Aorta (tissue), 5 donors: ENCODE results near the gene DYDC2. TPM values are rescaled to one million over a fixed set of nuclear protein-coding genes. Genes with fewer than 3 reads are reported as not detected.
"Not testable (repeated sequence)": the region's sequence is repeated elsewhere in the genome, so short reads cannot be mapped to it uniquely, and the experiment has no call there.

Experiments
- ATAC-seq: fragments of 200-7000 bp; cut with Tn5 transposase; one replicate; pipeline ENCODE4 v1.9.1; 2022; ENCODE audit warnings: moderate library complexity; ENCODE audit not compliant: low FRiP score
- DNase-seq, 2 donors: peaks; one replicate each; pipeline ENCODE4 v3.0.0-alpha.2; 2020
- H3K27ac ChIP-seq, 2 donors: one replicate each; pipeline ENCODE4 v1.5.1; 2013; ENCODE audit warnings: low read length in 2 of 2, mild to moderate bottlenecking in 2 of 2, moderate library complexity in 2 of 2, control low read depth in 1 of 2, inconsistent platforms in 1 of 2, low read depth in 1 of 2
- H3K27me3 ChIP-seq, 2 donors: one replicate each; pipeline ENCODE4 v1.6.1; 2013; ENCODE audit warnings: control low read depth in 1 of 2, low read length in 1 of 2, mild to moderate bottlenecking in 1 of 2, moderate library complexity in 1 of 2; ENCODE audit not compliant: insufficient read depth in 2 of 2, control insufficient read depth in 1 of 2
- H3K36me3 ChIP-seq, 2 donors: one replicate each; pipeline ENCODE4 v1.6.1; 2013; ENCODE audit warnings: control low read depth in 1 of 2, low read length in 1 of 2, mild to moderate bottlenecking in 1 of 2; ENCODE audit not compliant: insufficient read depth in 2 of 2, control insufficient read depth in 1 of 2
- H3K4me1 ChIP-seq, 2 donors: one replicate each; pipeline ENCODE4 v1.6.1; 2013; ENCODE audit warnings: low read length in 2 of 2, control low read depth in 1 of 2, mild to moderate bottlenecking in 1 of 2, moderate library complexity in 1 of 2; ENCODE audit not compliant: insufficient read depth in 2 of 2, control insufficient read depth in 1 of 2
- H3K4me3 ChIP-seq, 2 donors: one replicate each; pipeline ENCODE4 v1.5.1; 2013; ENCODE audit warnings: low read length in 2 of 2, control low read depth in 1 of 2, mild to moderate bottlenecking in 1 of 2
- H3K9me3 ChIP-seq: one replicate; pipeline ENCODE4 v1.6.1; 2013; ENCODE audit warnings: mild to moderate bottlenecking, low read length; ENCODE audit not compliant: control insufficient read depth
- WGBS, 2 donors: extraction: QIAGEN DNeasy Blood & Tissue Kit; methylation state at CpG; one replicate each; pipeline ENCODE4 v1.1.7; 2013; 5-methylcytosine and 5-hydroxymethylcytosine counted together
- intact Hi-C, 2 donors: fragments of 100-400 bp; cut with DNase I; formaldehyde crosslinking; loops; one replicate each; pipeline versions ENCODE4 v1.14.2 to v1.15.0; 2022
- polyA plus RNA-seq, 2 donors: library from polyadenylated mRNA; stranded (reverse); fragments of 200-250 nt; gene quantifications; one replicate each; pipeline ENCODE4 v1.2.3, GENCODE V29; 2013
- total RNA-seq, 2 donors: library from RNA; stranded (reverse); fragmentation: NEBNext Ultra II Directional; extraction: Animal tissue kit (Norgen Biotek cat#: 25700); gene quantifications; one replicate each; pipeline ENCODE4 v1.2.1, GENCODE V29; 2021
- donor health status: healthy with polysubstance abuse.
- donor health status: Bipolar disorder and iron deficiency.
- donor health status: DM: no; HTN: no; CAD: no.
- donor health status: DM: no; HTN: no; CAD: no.
- donor health status: DM: yes; HTN: yes; CAD: no.

Gene DYDC2
- total and polyA plus RNA-seq, 4 donors: not detected

- no peak for ATAC-seq
- intact Hi-C loops: no loop called here
- Histone ChIP-seq H3K4me1 (no peaks in the 10 kb centered on the region), H3K9me3 (no peaks in the 10 kb centered on the region), H3K27me3 (no peaks in the 10 kb centered on the region), H3K36me3 (no peaks in the 10 kb centered on the region), H3K4me3 (no peak overlapping the region), H3K27ac (no peak overlapping the region)
- 88 to 91% methylated on average over 5 of the region's 5 CpGs for WGBS, 2 donors
- DNase-seq: no peak
Measured at GRCh38 chr10:80412486-80412885, 55.9 kb downstream of the DYDC2 start.

- no peaks in the 10 kb centered on the region for H3K4me1 ChIP-seq
- DNase-seq: no peak
- no peaks in the 10 kb centered on the region for H3K27me3 ChIP-seq
- 58 to 67% methylated on average over 12 of the region's 12 CpGs for WGBS, 2 donors
- H3K36me3 ChIP-seq: no peaks in the 10 kb centered on the region
- H3K27ac ChIP-seq: no peak overlapping the region
- H3K4me3 ChIP-seq: no peak overlapping the region
- no peaks in the 10 kb centered on the region for H3K9me3 ChIP-seq
- ATAC-seq: no peak
- intact Hi-C loops: no loop called here
Measured at GRCh38 chr10:80413271-80413996, 56.9 kb downstream of the DYDC2 start.

GRCh38 chr10:80414142-80414895 is 57.7 kb downstream of the DYDC2 start:
- WGBS, 2 donors: 85 to 93% methylated on average over 7 of the region's 7 CpGs
- DNase-seq (no peak), ATAC-seq (no peak)
- H3K4me1 ChIP-seq: no peaks in the 10 kb centered on the region
- no peak overlapping the region for H3K4me3 ChIP-seq
- H3K9me3 ChIP-seq: no peaks in the 10 kb centered on the region
- no peaks in the 10 kb centered on the region for H3K36me3 ChIP-seq
- no peak overlapping the region for H3K27ac ChIP-seq
- H3K27me3 ChIP-seq: no peaks in the 10 kb centered on the region
- intact Hi-C loops: no loop called here

GRCh38 chr10:80415734-80416478 is 59.3 kb downstream of the DYDC2 start:
- ATAC-seq (no peak), DNase-seq (no peak)
- Histone ChIP-seq H3K4me1 (no peaks in the 10 kb centered on the region), H3K36me3 (no peaks in the 10 kb centered on the region), H3K27ac (no peak overlapping the region), H3K27me3 (no peaks in the 10 kb centered on the region), H3K4me3 (no peak overlapping the region), H3K9me3 (no peaks in the 10 kb centered on the region)
- intact Hi-C loops: no loop called here
- WGBS, 2 donors: 88 to 90% methylated on average over 3 of the region's 3 CpGs

DNA sequence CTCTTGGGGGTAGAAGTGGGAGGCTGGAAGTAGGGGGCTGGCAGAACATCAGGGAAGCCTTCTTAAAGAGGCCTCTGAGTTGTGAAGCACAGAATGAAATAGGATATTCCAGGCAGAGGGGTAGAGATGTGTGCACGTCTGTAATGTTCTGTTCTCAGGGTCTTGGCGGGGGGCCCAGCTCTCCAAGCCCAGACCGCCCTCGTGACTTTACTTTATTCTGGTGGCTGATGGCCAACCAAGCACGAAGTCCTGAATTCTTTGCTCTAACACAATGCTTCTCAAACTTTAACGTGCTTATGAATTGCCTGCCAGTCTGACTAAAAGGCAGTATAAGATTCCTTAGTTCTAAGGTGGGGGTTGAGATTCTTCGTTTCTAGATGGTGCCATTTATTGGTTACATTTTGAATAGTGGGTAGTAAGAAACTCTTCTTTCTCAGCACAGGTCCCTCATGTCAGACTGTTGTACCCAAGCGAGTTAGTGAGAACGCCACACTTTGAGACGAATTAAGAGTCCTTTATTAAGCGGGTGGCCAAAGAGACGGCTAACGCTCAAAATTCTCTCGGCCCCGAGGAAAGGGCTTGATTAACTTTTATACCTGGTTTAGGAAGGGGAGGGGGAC is 60.0 kb downstream of the DYDC2 start:
- H3K27ac ChIP-seq: no peak overlapping the region
- H3K4me3 ChIP-seq: no peak overlapping the region
- no peaks in the 10 kb centered on the region for H3K27me3 ChIP-seq
- 31 to 40% methylated on average over 15 of the region's 15 CpGs for WGBS, 2 donors
- DNase-seq: no peak
- intact Hi-C loops: no loop called here
- no peaks in the 10 kb centered on the region for H3K36me3 ChIP-seq
- peak; percentile 72 for ATAC-seq
- no peaks in the 10 kb centered on the region for H3K9me3 ChIP-seq
- H3K4me1 ChIP-seq: no peaks in the 10 kb centered on the region

- H3K27ac ChIP-seq, ATAC-seq, H3K27me3 ChIP-seq, H3K4me1 ChIP-seq, H3K4me3 ChIP-seq, intact Hi-C loops, H3K36me3 ChIP-seq, H3K9me3 ChIP-seq, DNase-seq: not testable (repeated sequence)
- WGBS, 2 donors: 89% methylated on average over 6 of the region's 6 CpGs
Measured at GRCh38 chr10:80417256-80417655, 60.7 kb downstream of the DYDC2 start.

Other genes starting within 250 kb of the DYDC2 start
- gene PLAC9, start 224.1 kb upstream of the DYDC2 start, total RNA-seq: 100 to 1,000 TPM in 1 of 2 donors, 10 to 100 TPM in 1; 37.7 to 113 TPM
- gene PLAC9, start 224.1 kb upstream of the DYDC2 start, polyA plus RNA-seq: 100 to 1,000 TPM in 1 of 2 donors, 10 to 100 TPM in 1; 72.6 to 166 TPM
- gene ANXA11, start 151.2 kb upstream of the DYDC2 start, total RNA-seq: 100 to 1,000 TPM; 227 to 256 TPM
- gene ANXA11, start 151.2 kb upstream of the DYDC2 start, polyA plus RNA-seq: 100 to 1,000 TPM in 1 of 2 donors, 10 to 100 TPM in 1; 97.3 to 160 TPM
- gene MAT1A, start 67.1 kb upstream of the DYDC2 start, total RNA-seq: under 1 TPM; 0.13 to 0.60 TPM
- gene MAT1A, start 67.1 kb upstream of the DYDC2 start, polyA plus RNA-seq: not detected
- gene DYDC1, start within 50 bp of the DYDC2 start, total RNA-seq: not detected
- not detected for gene DYDC1, start within 50 bp of the DYDC2 start, polyA plus RNA-seq
- 10 to 100 TPM; 39.7 to 43.1 TPM for gene PRXL2A, start 51.8 kb downstream of the DYDC2 start, total RNA-seq
- 10 to 100 TPM; 15.6 to 32.3 TPM for gene PRXL2A, start 51.8 kb downstream of the DYDC2 start, polyA plus RNA-seq
- 10 to 100 TPM; 59.5 to 61.5 TPM for gene TSPAN14, start 97.5 kb downstream of the DYDC2 start, total RNA-seq
- gene TSPAN14, start 97.5 kb downstream of the DYDC2 start, polyA plus RNA-seq: 10 to 100 TPM; 12.3 to 13.8 TPM
- under 1 TPM; 0.27 to 0.52 TPM for gene SH2D4B, start 181.1 kb downstream of the DYDC2 start, total RNA-seq
- gene SH2D4B, start 181.1 kb downstream of the DYDC2 start, polyA plus RNA-seq: not detected